Measurements from ENCODE around the gene EDA.

The EDA gene

DNA sequence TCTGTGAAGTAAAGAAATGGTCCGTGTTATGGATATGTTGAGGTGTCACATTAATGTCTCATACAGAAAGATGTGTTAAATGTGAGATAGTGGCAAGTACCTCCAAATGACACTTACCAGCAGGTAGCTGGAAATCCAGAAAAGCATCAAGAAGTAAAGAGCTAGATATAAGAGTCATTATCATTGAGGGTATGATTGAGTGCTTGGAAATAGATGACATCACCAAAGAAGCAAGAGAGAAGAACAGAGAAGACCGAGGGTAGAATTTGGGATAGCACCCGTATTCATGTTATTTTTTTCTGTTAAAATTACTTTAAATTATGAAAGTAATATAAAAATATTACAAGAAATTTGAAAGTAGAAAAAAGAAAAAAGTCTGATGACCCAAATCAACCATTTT lies 15.7 kb upstream of the EDA start:
- no peaks in the 10 kb centered on the region for H3K4me1 ChIP-seq (ENCODE audit: insufficient read depth, low read length, poor library complexity, severe bottlenecking)
- no peaks in the 10 kb centered on the region for H3K9me3 ChIP-seq (ENCODE audit: insufficient read depth, low read depth, low read length)
- H3K9ac ChIP-seq (ENCODE audit: low read depth, low read length, poor library complexity, severe bottlenecking), result no peak overlapping the region
- no peaks in the 10 kb centered on the region for H3K27me3 ChIP-seq (ENCODE audit: insufficient read depth, low read length, poor library complexity, severe bottlenecking)
- H3K79me2 ChIP-seq (ENCODE audit: insufficient read depth, low read length), result no peaks in the 10 kb centered on the region
- no peak overlapping the region for H3K4me2 ChIP-seq (ENCODE audit: low read depth, low read length, poor library complexity, severe bottlenecking)
- no peaks in the 10 kb centered on the region for H3K36me3 ChIP-seq (ENCODE audit: insufficient read depth, low read length)
- no peaks in the 10 kb centered on the region for H3F3A ChIP-seq (ENCODE audit: low read depth)
- no peak for TF ChIP-seq EZH2phosphoT487 (IDR thresholded peaks at IDR 0.05; ENCODE audit: borderline replicate concordance)
- TF ChIP-seq, protein P1, sequence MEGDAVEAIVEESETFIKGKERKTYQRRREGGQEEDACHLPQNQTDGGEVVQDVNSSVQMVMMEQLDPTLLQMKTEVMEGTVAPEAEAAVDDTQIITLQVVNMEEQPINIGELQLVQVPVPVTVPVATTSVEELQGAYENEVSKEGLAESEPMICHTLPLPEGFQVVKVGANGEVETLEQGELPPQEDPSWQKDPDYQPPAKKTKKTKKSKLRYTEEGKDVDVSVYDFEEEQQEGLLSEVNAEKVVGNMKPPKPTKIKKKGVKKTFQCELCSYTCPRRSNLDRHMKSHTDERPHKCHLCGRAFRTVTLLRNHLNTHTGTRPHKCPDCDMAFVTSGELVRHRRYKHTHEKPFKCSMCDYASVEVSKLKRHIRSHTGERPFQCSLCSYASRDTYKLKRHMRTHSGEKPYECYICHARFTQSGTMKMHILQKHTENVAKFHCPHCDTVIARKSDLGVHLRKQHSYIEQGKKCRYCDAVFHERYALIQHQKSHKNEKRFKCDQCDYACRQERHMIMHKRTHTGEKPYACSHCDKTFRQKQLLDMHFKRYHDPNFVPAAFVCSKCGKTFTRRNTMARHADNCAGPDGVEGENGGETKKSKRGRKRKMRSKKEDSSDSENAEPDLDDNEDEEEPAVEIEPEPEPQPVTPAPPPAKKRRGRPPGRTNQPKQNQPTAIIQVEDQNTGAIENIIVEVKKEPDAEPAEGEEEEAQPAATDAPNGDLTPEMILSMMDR (conservative IDR thresholded peaks at IDR 0.05; ENCODE audit: low read length), result no peak
- H4K20me1 ChIP-seq (ENCODE audit: insufficient read depth, low read length, poor library complexity, severe bottlenecking), result no peaks in the 10 kb centered on the region
- H2AFZ ChIP-seq (ENCODE audit: low read length), result no peak overlapping the region
- H3K4me3 ChIP-seq (ENCODE audit: low read length, poor library complexity, severe bottlenecking), result no peak overlapping the region
- no peaks in the 10 kb centered on the region for H3K9me2 ChIP-seq (replicated peaks; ENCODE audit: low read depth, low read length)

DNA sequence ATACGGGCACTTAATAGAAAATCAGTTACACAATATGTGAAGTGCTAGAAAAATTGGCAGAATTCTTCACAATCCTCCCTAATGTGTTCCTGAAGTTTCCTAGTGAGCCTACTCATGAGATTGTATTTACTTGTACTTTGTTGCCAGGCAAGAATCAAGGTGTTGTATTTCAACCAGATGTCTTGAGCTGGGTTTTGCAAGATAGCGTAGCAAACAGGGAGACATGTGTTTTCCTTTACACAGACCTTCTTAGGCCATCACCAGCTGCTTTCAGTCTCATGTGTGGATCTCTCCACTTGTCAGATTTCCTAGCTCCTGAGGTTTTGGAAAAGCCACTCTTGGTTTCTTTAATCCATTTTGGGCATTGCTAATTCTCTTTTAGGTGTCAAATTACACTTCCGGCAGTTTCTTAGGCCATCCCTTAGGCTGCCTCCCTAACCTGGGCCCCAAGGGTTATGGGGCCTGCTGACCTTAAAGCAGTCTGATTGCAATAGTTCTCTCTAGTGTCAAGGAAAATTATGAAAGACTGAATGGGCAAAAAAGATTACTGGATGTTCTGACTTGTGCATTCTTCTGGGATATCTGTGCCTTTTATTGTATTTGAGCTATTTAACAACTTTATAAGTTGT lies 12.2 kb upstream of the EDA start:
- Histone ChIP-seq H3K9ac (ENCODE audit: low read depth, low read length, poor library complexity, severe bottlenecking) (no peak overlapping the region), H3K9me3 (ENCODE audit: insufficient read depth, low read depth, low read length) (no peaks in the 10 kb centered on the region), H3K4me3 (ENCODE audit: low read length, poor library complexity, severe bottlenecking) (no peak overlapping the region), H3K4me2 (ENCODE audit: low read depth, low read length, poor library complexity, severe bottlenecking) (no peak overlapping the region), H3K27me3 (ENCODE audit: insufficient read depth, low read length, poor library complexity, severe bottlenecking) (no peaks in the 10 kb centered on the region), H2AFZ (ENCODE audit: low read length) (no peak overlapping the region), H3K4me1 (ENCODE audit: insufficient read depth, low read length, poor library complexity, severe bottlenecking) (no peaks in the 10 kb centered on the region), H3K36me3 (ENCODE audit: insufficient read depth, low read length) (no peaks in the 10 kb centered on the region), H3K9me2 (replicated peaks; ENCODE audit: low read depth, low read length) (no peaks in the 10 kb centered on the region), H3K79me2 (ENCODE audit: insufficient read depth, low read length) (no peaks in the 10 kb centered on the region), H3F3A (ENCODE audit: low read depth) (no peaks in the 10 kb centered on the region), H4K20me1 (ENCODE audit: insufficient read depth, low read length, poor library complexity, severe bottlenecking) (no peaks in the 10 kb centered on the region)
- TF ChIP-seq EZH2phosphoT487 (IDR thresholded peaks at IDR 0.05; ENCODE audit: borderline replicate concordance), result no peak
- TF ChIP-seq, protein P1 (conservative IDR thresholded peaks at IDR 0.05; ENCODE audit: low read length), result no peak

DNA sequence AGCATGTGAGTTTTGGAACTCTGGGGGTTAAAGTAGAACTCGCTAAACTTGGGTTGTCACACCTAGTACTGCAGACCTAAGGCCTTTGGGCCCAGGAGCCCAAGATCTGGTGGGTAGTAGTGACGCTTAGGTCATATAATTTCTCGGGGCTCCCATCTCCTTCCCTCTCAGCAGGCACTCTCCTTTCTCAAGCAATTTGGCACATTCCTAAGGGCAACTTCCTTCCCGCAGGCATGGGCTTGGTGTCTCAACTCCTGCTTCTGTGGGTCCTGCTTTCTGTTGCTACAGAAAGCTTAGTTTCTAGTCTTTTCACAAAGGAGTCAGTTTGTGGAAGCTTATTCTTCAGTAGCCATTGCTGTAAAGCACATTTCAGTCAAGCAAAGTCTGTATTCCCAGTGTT lies 10.4 kb upstream of the EDA start:
- no peaks in the 10 kb centered on the region for H3K36me3 ChIP-seq (ENCODE audit: insufficient read depth, low read length)
- H3F3A ChIP-seq (ENCODE audit: low read depth), result no peaks in the 10 kb centered on the region
- no peaks in the 10 kb centered on the region for H3K9me2 ChIP-seq (replicated peaks; ENCODE audit: low read depth, low read length)
- no peak overlapping the region for H3K4me3 ChIP-seq (ENCODE audit: low read length, poor library complexity, severe bottlenecking)
- no peaks in the 10 kb centered on the region for H3K27me3 ChIP-seq (ENCODE audit: insufficient read depth, low read length, poor library complexity, severe bottlenecking)
- H2AFZ ChIP-seq (ENCODE audit: low read length), result no peak overlapping the region
- H3K9ac ChIP-seq (ENCODE audit: low read depth, low read length, poor library complexity, severe bottlenecking), result no peak overlapping the region
- no peaks in the 10 kb centered on the region for H3K79me2 ChIP-seq (ENCODE audit: insufficient read depth, low read length)
- no peak for TF ChIP-seq EZH2phosphoT487 (IDR thresholded peaks at IDR 0.05; ENCODE audit: borderline replicate concordance)
- TF ChIP-seq, protein P1 (conservative IDR thresholded peaks at IDR 0.05; ENCODE audit: low read length), result no peak
- H3K4me2 ChIP-seq (ENCODE audit: low read depth, low read length, poor library complexity, severe bottlenecking), result no peak overlapping the region
- H4K20me1 ChIP-seq (ENCODE audit: insufficient read depth, low read length, poor library complexity, severe bottlenecking), result no peaks in the 10 kb centered on the region
- no peaks in the 10 kb centered on the region for H3K4me1 ChIP-seq (ENCODE audit: insufficient read depth, low read length, poor library complexity, severe bottlenecking)
- H3K9me3 ChIP-seq (ENCODE audit: insufficient read depth, low read depth, low read length), result no peaks in the 10 kb centered on the region

Measured in Loucy (cell line).